HepG2 (cell line): ENCODE data around the gene RFTN1. TPM values are rescaled to one million over a fixed set of nuclear protein-coding genes. Genes with fewer than 3 reads are reported as not detected.

Source experiments
- ATAC-seq: fragments of 200-7000 bp; cut with Tn5 transposase; 3 replicates; pipeline ENCODE4 v1.9.1; 2020; ENCODE audit warnings: mild to moderate bottlenecking, moderate library complexity
- BruUV-seq: library from RNA; stranded (reverse); fragments of 400-500 nt; replicated peaks from 2 replicates; lab custom pipeline; 2021; lab: Mats Ljungman, UMichigan
- CTCF ChIA-PET: fragments of 300-600 bp; formaldehyde crosslinking; extraction: SDS; loops from one replicate; lab custom pipeline; 2021; ENCODE audit warnings: low total read pairs, inconsistent platforms, low intra/inter-chr PET ratio; lab: Yijun Ruan, JAX
- POLR2A ChIA-PET: fragments of 350-600 bp; sonication (Branson Sonifier 250); formaldehyde crosslinking; loops from one replicate; lab custom pipeline; 2020; ENCODE audit warnings: antibody characterized with exemption, inconsistent platforms; lab: Yijun Ruan, JAX
- DNase-seq: peaks from one replicate; pipeline ENCODE4 v3.0.0-alpha.2; 2015; ENCODE audit warnings: low spot score
- FAIRE-seq: peaks from 3 replicates; lab custom pipeline; 2011; peaks lifted over from hg19 to GRCh38; lab: Jason Lieb, UNC
- H2AFZ ChIP-seq: one replicate; pipeline ENCODE4 v1.6.1; 2011; ENCODE audit warnings: low read length, inconsistent platforms
- H3K27ac ChIP-seq: fragments of 300-600 bp; 3 replicates; pipeline ENCODE4 v1.8.0; 2011; ENCODE audit warnings: mixed run types, mild to moderate bottlenecking, mixed read lengths, low read length, inconsistent platforms; ENCODE audit not compliant: insufficient read depth; ENCODE audit errors: extremely low read length
- H3K27me3 ChIP-seq, 2 experiments: fragments of 200-600 bp in 1 of 2; 2 replicates in 1 of 2; 3 replicates in 1 of 2; pipeline versions ENCODE4 v1.6.0 to v1.8.0; 2011; ENCODE audit warnings: low read length in 2 of 2, mild to moderate bottlenecking in 2 of 2, moderate library complexity in 2 of 2, inconsistent platforms in 1 of 2; ENCODE audit not compliant: insufficient read depth in 2 of 2, control insufficient read depth in 1 of 2
- H3K36me3 ChIP-seq, 2 experiments: fragments of 200-600 bp in 1 of 2; replicated peaks in 1 of 2; 2 replicates in 1 of 2; 3 replicates in 1 of 2; pipeline versions ENCODE4 v1.5.1 to v1.8.0; 2011; ENCODE audit warnings: low read length in 2 of 2, inconsistent platforms in 1 of 2; ENCODE audit not compliant: insufficient read depth in 2 of 2, control insufficient read depth in 1 of 2
- H3K4me1 ChIP-seq: 2 replicates; pipeline ENCODE4 v1.5.1; 2012; ENCODE audit warnings: low read length, inconsistent platforms; ENCODE audit not compliant: insufficient read depth
- H3K4me2 ChIP-seq: 2 replicates; pipeline ENCODE4 v1.6.0; 2011; ENCODE audit warnings: low read depth, low read length, inconsistent platforms
- H3K4me3 ChIP-seq, 3 experiments: fragments of 200-600 bp in 1 of 3; sonication (generic), shearing (Covaris generic) in 1 of 3; replicated peaks in 1 of 3; 2 replicates each; pipeline ENCODE4 v1.5.1; 2011 to 2016; ENCODE audit warnings: low read length in 3 of 3, inconsistent platforms in 2 of 3, low read depth in 2 of 3, mild to moderate bottlenecking in 2 of 3, control low read depth in 1 of 3, mixed read lengths in 1 of 3; ENCODE audit not compliant: insufficient read depth in 1 of 3
- H3K79me2 ChIP-seq: one replicate; pipeline ENCODE4 v1.6.1; 2011; ENCODE audit warnings: low read length, inconsistent platforms; ENCODE audit not compliant: insufficient read depth
- H3K9ac ChIP-seq: 2 replicates; pipeline ENCODE4 v1.6.0; 2011; ENCODE audit warnings: mild to moderate bottlenecking, low read depth, low read length, inconsistent platforms; ENCODE audit not compliant: insufficient read depth
- H3K9me3 ChIP-seq: 2 replicates; pipeline ENCODE4 v1.5.1; 2012; ENCODE audit warnings: mild to moderate bottlenecking, low read length
- H4K20me1 ChIP-seq: 2 replicates; pipeline ENCODE4 v1.6.0; 2011; ENCODE audit warnings: inconsistent platforms, mild to moderate bottlenecking, low read length, moderate library complexity; ENCODE audit not compliant: insufficient read depth
- PPARG ChIP-seq: conservative IDR thresholded peaks from 2 replicates; pipeline ENCODE4 v1.6.1; 2016; ENCODE audit warnings: missing biosample characterization, missing genetic modification reagents
- SP2 ChIP-seq: sonication (generic); formaldehyde crosslinking; IDR thresholded peaks from 2 replicates; pipeline ENCODE4 v1.5.1; 2020; ENCODE audit warnings: mild to moderate bottlenecking, missing genetic modification reagents
- SPEN ChIP-seq: sonication (generic); formaldehyde crosslinking; IDR thresholded peaks from 2 replicates; pipeline ENCODE4 v1.5.1; 2020; ENCODE audit warnings: low read depth, mild to moderate bottlenecking, missing genetic modification reagents
- WGBS: methylation state at CpG from one replicate; pipeline ENCODE4 v1.1.6; 2017; ENCODE audit warnings: low lambda C conversion rate; 5-methylcytosine and 5-hydroxymethylcytosine counted together
- in situ Hi-C: cut with HindIII; loops from 2 replicates; pipeline ENCODE4 v1.10.0; 2017; ENCODE audit warnings: low pct_unique_long_range_greater_than_20kb; ENCODE audit not compliant: extremely low pct_ligation_motif_present
- intact Hi-C: fragments of 100-400 bp; cut with micrococcal nuclease; formaldehyde crosslinking; loops from one replicate; pipeline ENCODE4 v1.10.0; 2022; ENCODE audit not compliant: unreplicated experiment
- polyA plus RNA-seq, 8 experiments: library from polyadenylated mRNA; depleted of rRNA in 3 of 8; stranded (reverse) in 7 of 8; unstranded in 1 of 8; fragments of >200 nt; fragmentation: Illumina TruSeq in 4 of 8; extraction: Trizol in 4 of 8; gene quantifications; 2 replicates each; pipeline versions ENCODE4 v1.2.1 to v1.2.3, GENCODE V29; 2011 to 2016; ENCODE audit warnings: low read depth in 4 of 8, missing spikeins in 1 of 8, mixed read lengths in 1 of 8; ENCODE audit not compliant: insufficient read depth in 1 of 8
- total RNA-seq, 5 experiments: library from RNA; depleted of rRNA; stranded (reverse); fragments of >200 nt; fragmentation: Illumina TruSeq; extraction: Trizol; gene quantifications; 2 replicates each; pipeline ENCODE4 v1.2.3, GENCODE V29; 2016; ENCODE audit warnings: low read depth in 1 of 5
- TF ChIP-seq, protein P1 (sequence below): sonication (generic); formaldehyde crosslinking; conservative IDR thresholded peaks from 2 replicates; pipeline ENCODE4 v1.8.0; 2022; ENCODE audit warnings: missing genetic modification reagents
- TF ChIP-seq, protein P2 (sequence below): IDR thresholded peaks from 2 replicates; pipeline ENCODE4 v1.6.1; 2016; ENCODE audit warnings: low read depth

Gene RFTN1
- total and polyA plus RNA-seq, 2 of the 13 experiments (the other 11 are each of a cell fraction or from before 2014, with no cell fraction given), result not detected

DNA sequence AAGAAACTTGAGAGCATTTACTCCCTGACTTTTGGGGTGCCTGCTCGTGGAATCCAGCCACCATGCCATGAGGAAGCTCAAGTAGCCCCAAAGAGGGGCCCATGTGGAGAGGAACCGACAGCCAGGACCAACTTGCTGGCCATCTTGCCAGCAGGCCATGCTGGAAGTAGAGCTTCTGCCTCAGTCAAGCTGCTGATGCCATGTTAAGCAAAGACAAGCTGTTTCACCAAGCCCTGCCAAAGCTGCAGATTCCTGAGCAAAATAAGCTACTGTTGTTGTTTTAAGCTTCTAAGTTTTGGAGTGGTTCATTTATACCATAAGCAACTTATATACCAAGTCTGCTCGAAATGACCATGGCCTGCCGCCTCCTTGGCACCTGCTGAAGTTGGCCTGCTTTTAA lies 14.1 kb downstream of the RFTN1 start:
- CTCF ChIA-PET, result no interaction called here
- POLR2A ChIA-PET, result no interaction called here
- Histone ChIP-seq H3K79me2 (no peaks in the 10 kb centered on the region), H3K4me3 (no peak overlapping the region), H3K9ac (no peak overlapping the region), H2AFZ (no peak overlapping the region), H3K27ac (no peak overlapping the region), H3K36me3 (no peaks in the 10 kb centered on the region), H4K20me1 (no peaks in the 10 kb centered on the region), H3K4me2 (no peak overlapping the region), H3K9me3 (no peaks in the 10 kb centered on the region), H3K4me1 (no peaks in the 10 kb centered on the region), H3K27me3 (peaks cover 0 to 40% of the 10 kb centered on the region in 2 experiments; a peak in 4 of 5 replicates)
- DNase-seq, result no peak
- intact Hi-C loops (no loop called here), in situ Hi-C loops (no loop called here)
- 0% methylated on average over 1 of the region's 4 CpGs for WGBS
- no peak for ATAC-seq
- FAIRE-seq, result no peak
- TF ChIP-seq SPEN (CRISPR knock-in tag), result no peak
- no peak for TF ChIP-seq PPARG (CRISPR knock-in tag)
- TF ChIP-seq, protein P1, sequence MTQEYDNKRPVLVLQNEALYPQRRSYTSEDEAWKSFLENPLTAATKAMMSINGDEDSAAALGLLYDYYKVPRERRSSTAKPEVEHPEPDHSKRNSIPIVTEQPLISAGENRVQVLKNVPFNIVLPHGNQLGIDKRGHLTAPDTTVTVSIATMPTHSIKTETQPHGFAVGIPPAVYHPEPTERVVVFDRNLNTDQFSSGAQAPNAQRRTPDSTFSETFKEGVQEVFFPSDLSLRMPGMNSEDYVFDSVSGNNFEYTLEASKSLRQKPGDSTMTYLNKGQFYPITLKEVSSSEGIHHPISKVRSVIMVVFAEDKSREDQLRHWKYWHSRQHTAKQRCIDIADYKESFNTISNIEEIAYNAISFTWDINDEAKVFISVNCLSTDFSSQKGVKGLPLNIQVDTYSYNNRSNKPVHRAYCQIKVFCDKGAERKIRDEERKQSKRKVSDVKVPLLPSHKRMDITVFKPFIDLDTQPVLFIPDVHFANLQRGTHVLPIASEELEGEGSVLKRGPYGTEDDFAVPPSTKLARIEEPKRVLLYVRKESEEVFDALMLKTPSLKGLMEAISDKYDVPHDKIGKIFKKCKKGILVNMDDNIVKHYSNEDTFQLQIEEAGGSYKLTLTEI, result no peak
- no peak for TF ChIP-seq SP2 (CRISPR knock-in tag)
- TF ChIP-seq, protein P2, sequence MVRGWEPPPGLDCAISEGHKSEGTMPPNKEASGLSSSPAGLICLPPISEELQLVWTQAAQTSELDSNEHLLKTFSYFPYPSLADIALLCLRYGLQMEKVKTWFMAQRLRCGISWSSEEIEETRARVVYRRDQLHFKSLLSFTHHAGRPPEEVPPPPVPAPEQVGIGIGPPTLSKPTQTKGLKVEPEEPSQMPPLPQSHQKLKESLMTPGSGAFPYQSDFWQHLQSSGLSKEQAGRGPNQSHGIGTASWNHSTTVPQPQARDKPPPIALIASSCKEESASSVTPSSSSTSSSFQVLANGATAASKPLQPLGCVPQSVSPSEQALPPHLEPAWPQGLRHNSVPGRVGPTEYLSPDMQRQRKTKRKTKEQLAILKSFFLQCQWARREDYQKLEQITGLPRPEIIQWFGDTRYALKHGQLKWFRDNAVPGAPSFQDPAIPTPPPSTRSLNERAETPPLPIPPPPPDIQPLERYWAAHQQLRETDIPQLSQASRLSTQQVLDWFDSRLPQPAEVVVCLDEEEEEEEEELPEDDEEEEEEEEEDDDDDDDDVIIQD (CRISPR knock-in tag), result no peak
- no TSS peak for BruUV-seq
